Inflammatory macrophage (primary cell): ENCODE measurements around the gene KLHL35.

Source experiments
- DNase-seq, 2 donors: peaks; one replicate each; pipeline ENCODE4 v3.0.0-alpha.2; 2020 to 2022
- total RNA-seq, 18 experiments: gene quantifications; one replicate each; lab custom pipeline; 2026; ENCODE audit warnings: mixed read lengths in 6 of 18, inconsistent platforms in 2 of 18; lab: John Stamatoyannopoulos, UW

The KLHL35 gene, protein sequence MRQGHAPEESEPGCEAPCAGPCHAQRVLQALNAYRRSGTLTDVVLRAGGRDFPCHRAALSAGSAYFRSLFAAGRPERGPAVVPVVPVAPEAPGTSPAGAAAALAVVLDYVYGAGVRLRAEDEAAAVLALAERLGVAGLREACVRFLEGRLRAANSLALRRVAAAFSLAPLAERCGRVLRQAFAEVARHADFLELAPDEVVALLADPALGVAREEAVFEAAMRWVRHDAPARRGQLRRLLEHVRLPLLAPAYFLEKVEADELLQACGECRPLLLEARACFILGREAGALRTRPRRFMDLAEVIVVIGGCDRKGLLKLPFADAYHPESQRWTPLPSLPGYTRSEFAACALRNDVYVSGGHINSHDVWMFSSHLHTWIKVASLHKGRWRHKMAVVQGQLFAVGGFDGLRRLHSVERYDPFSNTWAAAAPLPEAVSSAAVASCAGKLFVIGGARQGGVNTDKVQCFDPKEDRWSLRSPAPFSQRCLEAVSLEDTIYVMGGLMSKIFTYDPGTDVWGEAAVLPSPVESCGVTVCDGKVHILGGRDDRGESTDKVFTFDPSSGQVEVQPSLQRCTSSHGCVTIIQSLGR
- 0 to 0.97 (median 0.48) reads per million in 18 experiments for total RNA-seq

DNA sequence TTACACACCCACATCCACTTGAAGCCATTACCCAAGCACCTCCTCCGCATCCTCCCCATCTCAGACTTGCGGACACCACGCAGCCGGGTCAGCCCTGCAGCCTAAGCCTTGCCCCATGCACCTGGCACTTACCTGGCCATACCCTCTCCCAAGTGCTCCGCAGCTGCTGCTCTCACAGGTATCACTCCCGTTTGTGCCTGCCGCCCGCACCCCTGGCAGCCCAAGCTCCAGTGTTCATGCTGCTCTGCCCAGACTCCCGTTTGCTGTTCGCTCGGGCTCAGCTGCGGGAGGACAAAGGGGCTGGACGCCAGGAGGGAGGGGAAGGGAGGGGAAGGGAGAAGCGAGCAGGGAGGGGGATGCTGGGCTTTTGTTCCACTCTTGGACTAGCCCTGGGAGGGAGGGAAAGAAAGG is at the start of gene KLHL35:
Gene KLHL35 (minus strand): TSS at position 293 of the 411 bp plus-strand sequence. CDS start 2,574 bp downstream, outside the sequence.
- no peak for DNase-seq

DNA sequence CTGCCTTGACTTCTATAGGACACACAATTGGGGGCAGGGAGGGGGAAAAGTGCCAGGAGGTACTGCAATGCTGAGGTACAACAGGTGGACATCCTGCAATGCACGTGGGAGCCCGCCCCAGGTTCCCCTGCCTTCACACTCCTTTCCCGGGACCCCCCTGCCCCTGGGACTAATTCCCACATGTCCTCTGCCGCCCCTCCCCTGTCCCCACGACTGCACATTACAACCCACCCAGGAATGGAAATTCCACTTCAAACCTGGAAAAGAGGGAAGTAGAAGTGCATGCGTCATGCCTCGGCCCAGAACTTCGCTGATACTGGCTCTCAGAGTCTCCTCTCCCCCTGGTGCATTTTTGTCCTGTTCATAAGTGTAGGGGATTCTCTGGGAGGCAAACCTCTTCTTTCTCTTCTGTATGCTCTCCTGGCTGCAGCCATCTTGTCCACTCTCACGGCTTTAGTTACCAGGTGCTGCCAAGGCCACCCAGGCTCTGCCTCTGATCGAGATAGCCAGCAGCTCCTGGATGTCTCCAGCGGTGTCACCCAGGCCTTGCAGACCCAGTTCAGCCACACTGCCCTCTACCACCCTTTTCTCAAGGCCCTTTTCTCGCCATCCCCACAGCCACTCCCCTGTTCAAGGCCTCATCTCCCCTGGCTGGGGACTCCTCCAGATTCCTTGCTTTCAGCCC is 49.1 kb upstream of the KLHL35 start:
- DNase-seq: peak in 1 of 2 donors; percentile 68

DNA sequence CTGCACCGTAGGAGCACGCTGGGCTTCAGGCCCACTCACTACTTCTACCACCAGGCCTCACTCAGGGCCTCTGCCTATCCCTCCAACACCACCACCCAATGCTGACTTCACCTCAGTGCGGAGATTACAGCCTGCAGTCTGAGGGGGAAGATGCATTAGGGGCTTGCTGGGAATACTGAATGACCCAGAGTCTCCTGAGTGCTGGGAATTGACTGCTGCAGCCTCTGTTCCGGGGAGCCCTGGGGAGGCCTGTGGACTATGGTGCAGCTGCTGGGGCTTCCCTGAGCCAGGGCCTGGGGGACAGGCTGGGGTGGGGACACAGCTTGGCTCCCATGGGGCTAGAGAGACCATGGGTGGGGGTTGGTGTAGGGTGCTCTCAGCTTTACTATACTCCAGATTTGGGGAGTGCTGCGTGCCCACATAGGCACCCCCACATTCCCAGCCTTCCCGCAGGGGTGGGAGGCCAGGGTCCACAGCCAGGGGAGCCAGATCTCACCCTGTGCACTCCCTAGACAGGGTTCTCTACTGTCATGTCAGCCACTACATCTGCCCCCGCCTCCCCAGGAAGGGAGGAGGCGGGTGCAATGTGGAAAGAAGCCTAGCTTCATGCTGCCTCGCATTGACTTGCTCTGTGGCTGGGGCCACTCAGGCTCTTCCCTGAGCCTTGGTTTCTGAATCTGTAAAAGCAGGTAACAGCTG is 48.4 kb upstream of the KLHL35 start:
- peak in 1 of 2 donors; percentile 65 for DNase-seq

DNA sequence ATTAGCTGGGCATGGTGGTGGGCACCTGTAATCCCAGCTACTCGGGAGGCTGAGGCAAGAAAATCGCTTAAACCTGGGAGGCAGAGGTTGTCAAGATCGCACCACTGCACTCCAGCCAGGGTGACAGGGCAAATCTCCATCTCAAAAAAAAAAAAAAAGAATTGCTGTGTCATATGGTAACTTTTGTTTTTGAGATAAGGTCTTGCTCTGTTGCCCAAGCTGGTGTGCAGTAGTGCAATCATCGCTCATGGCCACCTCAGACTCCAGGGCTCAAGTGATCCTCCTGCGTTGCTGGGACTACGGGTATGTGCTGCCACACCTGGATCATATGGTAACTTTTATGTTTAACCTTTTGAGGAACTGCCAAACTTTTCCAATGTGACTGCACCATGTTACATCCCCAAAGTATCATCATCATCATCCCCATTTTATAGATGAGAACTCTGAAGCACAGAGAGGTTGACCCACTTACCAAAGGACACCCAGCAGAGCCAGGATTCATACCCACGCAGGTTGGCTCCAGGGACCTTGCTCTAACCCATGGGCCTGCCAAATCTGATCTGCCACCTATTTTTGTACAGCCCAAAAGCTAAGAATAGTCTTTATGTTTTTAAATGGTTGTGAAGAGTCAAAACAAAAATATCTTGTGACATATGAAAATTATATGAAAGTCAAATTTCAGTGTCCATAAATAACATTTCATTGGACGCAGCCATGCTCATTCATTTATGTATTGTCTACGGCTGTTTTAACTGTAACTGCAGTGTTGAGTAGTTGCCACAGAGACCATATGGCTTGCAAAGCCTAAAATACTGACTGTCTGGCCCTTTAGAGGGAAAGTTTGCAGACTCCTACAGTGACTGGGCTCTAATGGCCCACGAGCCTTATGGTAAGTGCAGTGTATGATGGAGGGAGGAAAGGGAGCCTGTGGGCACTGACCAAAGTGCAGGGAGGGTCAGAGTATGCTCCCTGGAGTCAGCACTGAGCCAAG is 47.5 kb upstream of the KLHL35 start:
- peak in 1 of 2 donors; percentile 81 for DNase-seq

DNA sequence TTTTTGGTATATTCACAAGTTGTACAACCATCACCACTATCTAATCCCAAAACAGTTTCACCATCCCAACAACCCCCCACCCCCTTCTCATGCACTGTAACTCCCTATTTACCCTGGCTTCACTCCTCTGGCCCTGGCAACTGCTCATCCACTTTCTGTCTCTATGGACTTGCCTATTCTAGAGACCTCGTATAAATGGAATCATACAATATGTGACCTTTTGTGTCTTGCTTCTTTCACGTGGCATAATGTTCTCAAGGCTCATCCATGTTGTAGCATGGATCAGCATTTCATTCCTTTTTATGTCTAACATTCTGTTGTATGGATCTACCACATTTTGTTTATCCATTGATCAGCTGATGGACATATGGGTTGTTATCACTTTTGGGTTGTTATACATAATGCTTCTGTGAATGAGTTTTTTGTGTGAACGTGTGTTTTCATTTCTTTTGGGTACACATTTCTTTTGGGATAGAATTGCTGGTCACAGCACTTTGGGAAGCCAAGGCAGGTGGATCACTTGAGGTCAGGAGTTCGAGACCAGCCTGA is 46.7 kb upstream of the KLHL35 start:
- DNase-seq: no peak

DNA sequence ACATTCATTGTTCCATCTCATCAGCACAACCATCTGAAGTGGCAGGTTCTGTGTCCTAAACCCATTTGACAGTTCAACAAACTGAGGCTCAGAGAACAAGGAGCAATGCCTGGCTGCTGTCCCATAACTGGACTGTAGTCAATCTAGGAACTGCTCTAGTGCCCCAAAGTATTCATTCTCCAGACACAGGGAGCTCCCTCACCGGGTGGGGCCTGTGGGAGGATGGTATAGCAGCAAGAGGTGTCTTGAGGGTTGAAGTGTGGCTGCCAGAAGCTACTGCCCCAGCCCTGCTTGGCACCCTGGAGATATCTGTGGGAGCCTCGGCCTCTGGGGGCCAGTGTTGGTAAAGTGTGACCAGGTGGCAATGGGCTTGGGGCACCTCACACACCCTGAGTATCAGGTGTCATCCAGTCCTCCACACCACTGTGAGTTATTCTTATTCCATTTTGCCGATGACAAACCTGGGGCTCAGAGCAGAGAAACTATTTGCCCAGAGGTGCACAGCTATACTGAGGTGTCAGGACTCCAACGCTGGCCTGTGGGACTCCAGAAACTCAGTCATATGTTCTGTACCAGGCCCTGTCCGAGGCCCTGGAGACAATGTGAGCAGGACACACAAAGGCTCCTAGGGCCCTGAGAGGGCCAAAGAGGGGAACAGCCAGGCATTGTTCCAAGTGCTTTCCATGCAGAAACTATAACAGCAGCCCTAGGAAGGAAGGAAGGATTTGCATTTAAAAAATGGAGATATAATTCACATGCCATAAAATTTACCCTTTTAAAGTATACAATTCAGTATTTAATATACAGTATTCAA is 46.0 kb upstream of the KLHL35 start:
- DNase-seq: no peak

DNA sequence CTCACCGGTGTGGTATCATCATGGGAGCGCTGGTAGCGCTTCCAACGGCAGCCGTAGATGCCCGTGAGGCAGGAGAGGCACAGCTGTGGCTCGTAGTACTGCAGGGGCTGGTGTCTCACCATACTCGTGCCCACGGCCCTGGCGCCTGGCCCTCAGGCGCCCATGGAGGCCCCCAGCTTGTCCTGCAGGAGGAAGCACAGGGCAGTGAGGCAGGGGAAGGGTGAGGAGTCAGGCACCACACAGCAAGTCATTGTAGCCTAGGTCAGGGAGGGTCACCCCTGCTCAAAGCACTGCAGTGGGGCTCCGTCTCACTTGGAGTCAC is 44.6 kb upstream of the KLHL35 start:
- DNase-seq: no peak

DNA sequence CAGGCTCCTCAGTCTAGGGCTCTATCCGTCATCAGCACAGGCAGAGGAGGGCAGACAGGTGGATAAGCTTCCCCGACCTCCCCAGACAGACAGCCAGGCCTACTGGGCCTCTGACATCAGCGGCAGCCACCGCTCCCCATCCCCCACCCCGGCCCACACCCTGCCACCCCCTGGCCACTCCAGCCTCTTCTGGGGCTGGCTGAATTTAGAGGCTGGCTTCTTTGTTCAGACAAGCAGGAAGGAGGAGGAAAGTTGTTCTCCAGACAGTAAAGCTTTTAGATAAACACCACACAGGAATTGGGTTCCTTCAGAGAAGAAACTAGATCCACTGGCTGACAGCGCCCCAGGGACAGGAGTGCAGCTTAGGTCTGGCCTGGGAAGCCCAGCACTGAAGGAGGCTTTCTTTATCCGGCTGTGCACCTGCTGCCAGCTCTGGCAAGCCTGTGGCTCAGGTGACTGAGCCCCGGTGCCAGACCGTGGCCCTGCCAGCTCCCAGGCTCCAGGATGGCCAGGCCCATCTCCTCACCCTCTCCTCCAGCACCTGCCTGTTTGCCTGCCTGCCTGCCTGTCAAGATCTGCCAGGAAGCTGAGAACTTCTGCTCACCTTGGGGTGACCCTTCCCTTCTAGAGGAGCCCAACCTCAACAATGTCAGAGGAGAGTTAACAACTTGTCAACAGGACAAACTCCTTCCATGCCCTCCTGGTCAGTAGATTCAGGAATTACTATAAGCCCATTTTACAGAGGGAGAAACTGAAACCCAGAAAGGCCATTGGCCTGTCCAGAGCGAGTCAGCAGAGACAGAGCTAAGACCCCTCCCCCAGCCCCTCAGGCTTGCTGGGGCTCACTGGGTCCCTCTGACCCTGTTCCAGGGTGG is 44.0 kb upstream of the KLHL35 start:
- DNase-seq: no peak

DNA sequence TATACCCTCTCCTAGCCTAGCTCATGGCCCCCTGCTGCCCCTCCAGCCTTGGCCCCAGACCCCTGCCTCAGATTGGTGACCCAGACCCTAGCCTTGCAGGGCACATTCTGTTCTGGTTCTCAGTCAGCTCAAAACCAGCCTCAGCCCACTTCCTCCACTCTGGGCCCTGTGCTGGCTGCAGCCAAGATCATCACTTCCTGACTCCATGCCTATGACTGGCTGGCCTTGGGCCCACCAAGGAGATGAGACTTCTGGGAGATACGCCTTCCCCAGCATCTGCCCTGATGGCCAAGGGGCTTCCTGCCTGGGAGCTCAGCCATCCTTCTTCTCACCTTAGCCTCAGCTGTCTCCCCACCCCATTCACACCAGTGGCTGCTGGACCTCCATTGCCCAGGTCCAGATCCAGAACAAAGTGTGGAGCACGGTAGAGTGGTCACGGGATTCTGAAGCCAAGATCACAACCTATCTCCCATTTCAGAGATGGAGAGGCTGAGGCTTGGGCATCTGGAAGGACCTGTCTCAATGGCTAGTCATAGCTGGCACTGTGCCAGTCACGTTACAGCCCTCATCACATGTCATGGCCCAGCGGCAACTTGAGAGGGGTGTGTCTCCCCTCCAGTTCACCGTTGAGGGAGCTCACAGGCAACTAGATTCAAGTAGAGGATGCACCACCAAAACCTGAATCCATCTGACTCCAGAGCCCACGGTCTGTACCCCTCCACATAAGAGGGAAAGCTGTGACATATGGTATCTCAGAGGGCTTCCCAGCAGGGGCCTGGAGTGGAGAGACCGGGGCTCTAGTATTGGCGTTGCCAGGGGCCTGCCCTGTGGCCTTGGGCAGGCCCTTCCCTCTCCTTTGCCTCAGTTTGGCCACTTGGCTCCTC is 43.0 kb upstream of the KLHL35 start:
- peak in 1 of 2 donors; percentile 38 for DNase-seq

DNA sequence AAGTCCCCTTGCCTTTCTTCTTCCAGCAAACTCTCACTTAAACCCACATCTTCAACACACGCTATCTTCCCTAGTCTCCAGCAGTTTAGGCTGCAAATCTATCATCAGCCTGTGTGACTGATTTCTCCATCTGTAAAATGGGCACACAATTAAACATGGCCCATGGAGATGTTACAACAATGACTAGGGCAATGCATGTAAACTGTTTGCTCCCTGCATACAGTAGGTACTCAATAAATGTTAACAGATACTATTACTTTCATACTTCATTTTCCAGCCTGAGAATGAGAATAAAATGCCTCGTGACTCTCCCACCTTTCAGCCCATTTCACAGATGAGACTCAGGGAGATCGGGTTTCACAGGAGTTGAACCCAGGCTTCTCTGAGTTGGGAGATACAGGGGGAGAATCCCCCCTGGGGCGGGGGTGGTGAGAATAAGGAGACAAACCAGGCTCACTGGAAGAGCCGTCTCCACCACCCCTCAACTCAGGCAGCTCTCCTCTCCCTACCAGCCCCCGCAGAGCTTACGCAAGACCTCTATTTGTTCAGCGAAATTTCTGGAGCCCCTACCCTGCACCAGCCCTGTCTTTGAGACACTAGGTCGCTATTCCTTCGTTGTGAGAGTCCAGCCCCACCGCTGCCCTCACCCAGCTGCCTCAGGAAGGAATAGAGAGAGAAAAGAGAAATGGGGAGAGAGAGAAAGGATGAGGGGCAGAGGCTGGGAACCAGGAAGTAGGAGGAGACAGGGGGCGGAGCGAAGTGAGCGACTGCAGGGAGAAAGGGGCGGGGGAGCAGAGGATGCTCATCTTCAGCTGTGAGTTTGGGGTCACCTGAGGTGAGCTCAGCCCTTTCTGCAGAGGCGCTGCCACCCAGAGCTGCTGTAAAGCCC is 42.1 kb upstream of the KLHL35 start:
- peak; percentile 21 to 42 for DNase-seq

DNA sequence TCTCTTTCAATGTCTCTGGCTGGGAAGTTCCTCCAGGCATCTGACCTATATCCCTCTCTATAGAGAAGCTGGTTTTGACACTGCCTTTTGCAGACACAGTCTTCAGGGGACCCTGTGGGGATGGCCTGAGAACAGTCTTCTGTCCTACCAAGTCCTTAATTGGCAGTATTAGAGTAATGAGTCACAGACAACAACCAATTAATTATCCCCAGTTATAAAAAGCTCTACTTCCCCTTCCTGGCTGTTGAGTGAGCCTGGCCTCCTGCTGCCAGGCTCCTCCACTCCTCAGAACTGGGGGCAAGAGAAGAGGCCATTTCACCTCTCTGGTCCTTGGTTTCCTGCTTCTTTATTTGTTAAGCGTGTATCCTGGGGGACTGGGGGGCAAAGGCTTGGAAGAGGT is 41.2 kb upstream of the KLHL35 start:
- peak; percentile 13 to 23 for DNase-seq

DNA sequence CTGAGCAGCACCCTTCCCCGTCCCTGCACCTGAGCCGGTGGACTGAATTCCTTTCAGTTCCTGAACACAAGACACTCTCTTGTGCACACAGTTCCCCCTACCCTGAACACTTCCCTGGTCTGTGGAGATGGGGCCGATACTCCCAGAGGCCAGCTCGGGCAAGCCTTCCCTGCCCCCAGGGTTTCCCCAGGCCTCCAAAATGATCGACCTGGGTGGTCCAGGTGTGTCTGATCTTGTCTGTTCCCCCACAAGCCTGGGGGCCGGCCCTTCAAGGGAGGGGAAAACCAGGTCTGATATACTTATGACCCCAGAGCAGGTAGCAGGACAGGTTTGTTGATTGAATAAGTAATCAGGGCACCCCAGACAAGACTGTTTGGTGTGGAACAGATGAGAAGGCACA is 40.7 kb upstream of the KLHL35 start:
- no peak for DNase-seq

DNA sequence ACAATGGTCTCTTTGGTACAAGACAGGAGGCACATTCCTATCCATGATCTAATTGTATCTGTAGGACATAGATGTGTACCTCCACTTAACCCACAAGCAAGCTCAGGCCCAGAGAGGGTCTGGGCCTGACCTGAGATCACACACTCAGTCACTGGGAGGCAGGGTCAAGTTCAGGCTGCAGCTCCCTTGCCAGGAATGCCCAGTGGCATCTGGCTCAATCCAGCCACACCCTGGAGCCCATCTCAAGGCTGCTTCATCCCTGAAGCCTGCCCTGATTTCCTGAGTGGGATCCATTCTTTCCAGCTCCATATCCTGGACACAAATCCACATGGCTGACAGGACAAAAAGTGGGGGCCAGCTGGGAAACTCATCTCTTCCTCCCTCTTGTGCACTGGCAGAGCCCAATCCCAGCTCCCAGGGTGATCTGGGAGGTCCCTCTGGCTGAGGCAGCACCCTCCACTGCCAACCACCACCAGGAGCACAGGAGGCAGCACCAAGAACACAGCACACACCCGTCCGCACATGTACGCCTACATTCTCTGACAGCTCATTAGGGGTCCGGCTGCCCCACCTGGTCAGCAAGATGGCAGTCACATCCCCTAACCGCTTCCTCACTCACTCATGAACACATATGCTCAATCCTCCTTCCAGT is 39.2 kb upstream of the KLHL35 start:
- no peak for DNase-seq

DNA sequence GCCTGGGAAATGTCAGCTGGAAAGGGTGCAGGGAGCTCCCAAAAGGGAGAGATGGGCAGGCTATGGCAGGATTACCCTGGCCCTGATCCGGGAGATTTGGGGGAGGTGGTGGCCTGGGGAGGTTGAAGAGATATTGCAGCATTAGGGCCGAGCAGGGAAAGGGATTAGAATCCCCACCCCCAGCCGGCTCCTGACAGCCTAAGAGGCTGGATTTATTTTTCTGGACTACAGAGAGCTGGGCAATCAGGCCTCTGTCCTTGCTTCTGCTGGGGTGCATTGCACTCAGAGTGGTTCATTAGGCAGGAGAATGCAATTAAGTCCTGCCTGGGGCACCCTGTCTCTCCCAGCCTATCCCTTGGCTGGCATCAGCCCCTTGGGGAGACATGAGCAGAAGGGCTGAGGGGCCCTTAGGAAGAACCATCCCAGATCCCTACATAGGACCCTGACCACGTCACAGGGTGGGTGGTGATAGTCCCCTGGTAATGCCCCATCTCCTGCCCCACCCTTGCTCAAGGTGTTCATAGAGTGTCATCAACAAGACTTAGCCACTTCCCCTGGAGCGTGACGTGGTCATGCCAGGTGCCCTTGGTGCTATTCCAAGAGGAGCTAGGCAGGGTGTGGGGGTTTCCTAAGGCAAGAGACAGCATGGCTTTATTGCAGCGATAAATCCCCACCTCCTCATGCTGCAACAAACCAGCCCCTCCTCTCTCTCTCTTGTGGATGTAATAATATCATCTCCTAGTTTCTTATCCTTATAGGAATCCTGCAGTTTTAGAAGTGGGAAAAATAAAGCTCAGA is 38.4 kb upstream of the KLHL35 start:
- DNase-seq: no peak

DNA sequence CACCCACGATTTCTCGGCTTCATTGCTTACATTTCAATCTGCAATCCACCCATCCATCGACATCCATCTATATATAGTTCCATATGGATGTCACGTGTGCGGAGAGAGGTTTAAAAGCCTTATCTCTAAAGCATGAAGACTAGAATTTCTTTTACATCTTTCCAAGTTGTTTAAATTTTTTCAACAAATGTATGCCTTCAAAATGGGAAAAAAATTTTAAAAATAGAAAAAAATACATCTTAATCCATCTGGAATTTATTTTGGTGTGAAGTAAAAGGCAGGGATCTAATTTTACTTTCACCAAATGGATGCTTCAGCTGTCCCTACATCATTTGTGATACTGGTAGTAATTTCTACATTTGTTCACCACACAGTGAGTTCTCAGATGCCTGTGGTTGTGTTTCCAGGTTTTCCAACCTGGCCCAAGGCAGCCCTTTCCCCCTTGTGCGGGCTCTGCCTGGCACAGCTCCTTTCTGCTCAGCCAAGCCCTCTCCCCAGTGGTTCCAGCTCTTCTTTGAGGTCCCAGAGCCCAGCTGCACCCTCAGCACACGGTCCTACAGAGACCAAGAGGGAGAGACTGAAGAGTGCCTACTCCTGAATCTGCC is 37.6 kb upstream of the KLHL35 start:
- no peak for DNase-seq
